ENCODE measurements around the gene THRB. TPM values are rescaled to one million over a fixed set of nuclear protein-coding genes. Genes with fewer than 3 reads are reported as not detected.

THRB gene
- total RNA-seq, 1 donor from 2014 or later: 27.2 TPM

Small RNA genes lying within 50 kb of the gene (microRNA-seq; reads per million reads assigned to microRNA genes)
- not detected for gene MIR4792
